Right atrium auricular region (tissue), 2 donors: ENCODE results near the gene CCT6A. TPM values are rescaled to one million over a fixed set of nuclear protein-coding genes. Genes with fewer than 3 reads are reported as not detected.
A peak's percentile ranks its signal among the peaks of the same experiment; 100 is the strongest.
"Not testable (repeated sequence)": the region's sequence is repeated elsewhere in the genome, so short reads cannot be mapped to it uniquely, and the experiment has no call there.

Experiments
- DNase-seq: peaks from one replicate; pipeline ENCODE4 v3.0.0-alpha.2; 2019; ENCODE audit warnings: low spot score
- H3K27ac ChIP-seq, 2 donors: fragments of 200-600 bp; sonication (generic); 1 replicate in 1 of 2; 2 replicates in 1 of 2; pipeline ENCODE4 v1.5.1; 2016 to 2019
- H3K27me3 ChIP-seq, 2 donors: fragments of 200-600 bp; sonication (generic); one replicate each; pipeline versions ENCODE4 v1.5.1 to v1.6.0; 2017 to 2019
- H3K36me3 ChIP-seq: fragments of 200-600 bp; sonication (generic); one replicate; pipeline ENCODE4 v1.5.1; 2016
- H3K4me1 ChIP-seq, 2 donors: fragments of 200-600 bp; sonication (generic); one replicate each; pipeline versions ENCODE4 v1.5.1 to v1.6.0; 2017 to 2019
- H3K4me3 ChIP-seq, 2 donors: fragments of 200-600 bp; sonication (generic); 1 replicate in 1 of 2; 2 replicates in 1 of 2; pipeline ENCODE4 v1.5.1; 2017 to 2019; ENCODE audit warnings: mild to moderate bottlenecking in 1 of 2, moderate library complexity in 1 of 2
- H3K9me3 ChIP-seq, 2 donors: fragments of 200-600 bp; sonication (generic); one replicate each; pipeline ENCODE4 v1.5.1; 2019
- CTCF ChIP-seq, 2 donors: fragments of 200-600 bp; sonication (generic); IDR thresholded peaks; one replicate each; pipeline ENCODE4 v1.5.1; 2019; ENCODE audit warnings: antibody characterized with exemption in 2 of 2
- total RNA-seq, 2 donors: library from RNA; depleted of rRNA; stranded (reverse); fragments of >200 nt; gene quantifications; one replicate each; pipeline ENCODE4 v1.1.0, GENCODE V29; 2016

The CCT6A gene
- total RNA-seq, 2 donors from 2014 or later: 39.3 to 68.1 TPM

GRCh38 chr7:56051053-56051338, 569 bp upstream of the CCT6A start:
- no peak for DNase-seq
- H3K27ac ChIP-seq: peak overlapping the region; percentile 88 to 90
- peaks cover 0 to 44% of the 10 kb centered on the region in 2 donors for H3K4me1 ChIP-seq
- peaks cover 28% of the 10 kb centered on the region for H3K36me3 ChIP-seq
- no peaks in the 10 kb centered on the region for H3K27me3 ChIP-seq
- H3K4me3 ChIP-seq: peak overlapping the region; percentile 76 to 82
- TF ChIP-seq CTCF (IDR thresholded peaks at IDR 0.05): no peak
- H3K9me3 ChIP-seq: no peaks in the 10 kb centered on the region

GRCh38 chr7:56053379-56053778, 1.8 kb downstream of the CCT6A start:
- Histone ChIP-seq H3K9me3 (no peaks in the 10 kb centered on the region), H3K27me3 (no peaks in the 10 kb centered on the region), H3K27ac (no peak overlapping the region), H3K4me3 (no peak overlapping the region), H3K36me3 (peaks cover 52% of the 10 kb centered on the region), H3K4me1 (peaks cover 0 to 38% of the 10 kb centered on the region in 2 donors)
- no peak for DNase-seq
- TF ChIP-seq CTCF (IDR thresholded peaks at IDR 0.05): no peak

- Histone ChIP-seq H3K9me3 (no peaks in the 10 kb centered on the region), H3K4me1 (peaks cover 0 to 33% of the 10 kb centered on the region in 2 donors), H3K27ac (no peak overlapping the region), H3K4me3 (no peak overlapping the region), H3K36me3 (peaks cover 58% of the 10 kb centered on the region), H3K27me3 (no peaks in the 10 kb centered on the region)
- DNase-seq: no peak
- no peak for TF ChIP-seq CTCF (IDR thresholded peaks at IDR 0.05)
Measured at GRCh38 chr7:56053993-56054392, 2.4 kb downstream of the CCT6A start.

DNA sequence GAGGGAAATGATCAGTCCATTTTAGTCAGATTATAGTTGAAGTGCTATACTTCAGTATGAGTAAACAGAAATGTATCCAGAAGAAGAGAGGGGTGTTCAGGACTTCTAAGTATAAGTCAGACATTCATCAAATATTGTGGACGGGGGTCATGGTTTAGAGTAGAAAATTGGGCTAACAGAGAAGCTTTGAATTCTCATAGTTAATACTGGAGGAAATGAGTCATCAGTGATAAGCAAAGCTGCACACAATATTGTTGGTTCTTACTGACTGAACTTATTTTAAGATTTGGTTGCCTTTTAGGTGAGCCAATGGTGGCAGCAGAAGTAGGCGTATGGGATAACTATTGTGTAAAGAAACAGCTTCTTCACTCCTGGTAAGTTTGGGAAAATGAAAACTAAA, 10.8 kb downstream of the CCT6A start:
- no peak overlapping the region for H3K4me3 ChIP-seq
- no peak for TF ChIP-seq CTCF (IDR thresholded peaks at IDR 0.05)
- H3K27me3 ChIP-seq: no peaks in the 10 kb centered on the region
- no peak for DNase-seq
- H3K9me3 ChIP-seq: no peaks in the 10 kb centered on the region
- peaks cover 60% of the 10 kb centered on the region for H3K36me3 ChIP-seq
- no peak overlapping the region for H3K27ac ChIP-seq
- peaks cover 0 to 18% of the 10 kb centered on the region in 2 donors for H3K4me1 ChIP-seq

- peaks cover 0 to 18% of the 10 kb centered on the region in 2 donors for H3K4me1 ChIP-seq
- peaks cover 53% of the 10 kb centered on the region for H3K36me3 ChIP-seq
- H3K4me3 ChIP-seq: peak overlapping the region in 1 of 2 donors; percentile 87
- peak overlapping the region; percentile 88 to 95 for H3K27ac ChIP-seq
- H3K27me3 ChIP-seq: no peaks in the 10 kb centered on the region
- H3K9me3 ChIP-seq: no peaks in the 10 kb centered on the region
- TF ChIP-seq CTCF (IDR thresholded peaks at IDR 0.05): no peak
- DNase-seq: no peak
Measured at GRCh38 chr7:56063500-56063881, 11.9 kb downstream of the CCT6A start.

DNA sequence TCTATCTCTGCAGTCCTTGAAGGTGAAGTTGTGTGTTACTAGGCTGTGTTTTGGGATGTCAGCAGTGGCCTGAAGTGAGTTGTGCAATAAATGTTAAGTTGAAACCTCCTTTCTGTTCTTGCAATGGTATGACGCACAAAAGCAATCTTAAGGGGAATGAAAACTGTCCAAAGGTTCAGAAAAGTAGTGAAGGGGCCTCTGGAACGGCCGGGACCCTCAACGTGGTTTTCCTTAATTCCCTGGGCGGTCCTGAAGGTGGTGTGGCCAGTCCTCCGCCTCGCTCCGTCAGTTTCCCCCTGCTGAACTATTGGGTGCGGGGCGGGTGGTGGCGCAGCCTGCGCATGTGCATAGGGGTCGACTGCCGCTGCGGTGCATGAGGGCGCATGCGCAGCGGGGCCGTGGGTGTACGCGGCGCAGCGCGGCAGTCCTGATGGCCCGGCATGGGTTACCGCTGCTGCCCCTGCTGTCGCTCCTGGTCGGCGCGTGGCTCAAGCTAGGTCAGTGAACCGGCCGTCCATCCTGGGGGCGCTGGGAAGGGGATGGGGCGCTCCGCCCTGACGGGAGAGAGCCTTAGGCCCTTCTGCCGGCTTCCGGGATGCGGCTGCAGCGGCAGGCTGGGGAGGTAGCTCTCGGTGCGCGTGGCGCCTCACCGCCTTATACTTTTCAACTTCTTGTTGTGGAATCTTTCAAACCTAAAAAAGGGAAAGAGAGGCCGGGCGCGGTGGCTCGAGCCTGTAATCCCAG, 12.5 kb downstream of the CCT6A start, which contains the start of gene SUMF2:
SUMF2 (plus strand) TSS at position 405 of the 744 bp plus-strand sequence; CDS start at position 431, 26 bp downstream.
- Histone ChIP-seq H3K27me3 (no peaks in the 10 kb centered on the region), H3K36me3 (peaks cover 53% of the 10 kb centered on the region), H3K9me3 (no peaks in the 10 kb centered on the region), H3K4me3 (peak within 1 kb of the TSS; percentile 77 to 87), H3K27ac (peak within 1 kb of the TSS; percentile 88 to 95), H3K4me1 (peaks cover 0 to 18% of the 10 kb centered on the region in 2 donors)
- TF ChIP-seq CTCF (IDR thresholded peaks at IDR 0.05): peak in 1 of 2 donors; percentile 55
- DNase-seq: peak; percentile 90

DNA sequence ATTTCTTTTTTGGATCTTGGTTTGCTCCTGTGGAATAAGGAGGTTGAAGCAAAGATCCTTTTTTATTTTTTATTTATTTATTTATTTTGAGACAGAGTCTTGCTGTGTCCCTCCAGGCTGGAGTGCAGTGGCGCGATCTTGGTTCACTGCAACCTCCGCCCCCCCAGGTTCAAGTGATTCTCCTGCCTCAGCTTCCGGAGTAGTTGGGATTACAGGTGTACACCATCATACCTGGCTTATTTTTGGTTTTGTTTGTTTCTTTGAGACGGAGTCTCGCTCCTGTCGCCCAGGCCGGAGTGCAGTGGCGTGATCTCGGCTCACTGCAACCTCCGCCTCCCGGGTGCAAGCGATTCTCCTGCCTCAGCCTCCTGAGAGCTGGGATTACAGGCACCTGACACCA, 14.8 kb downstream of the CCT6A start:
- not testable (repeated sequence) for H3K27ac ChIP-seq, H3K9me3 ChIP-seq, H3K4me3 ChIP-seq, DNase-seq, H3K27me3 ChIP-seq
- H3K4me1 ChIP-seq: peaks cover 0 to 18% of the 10 kb centered on the region in 2 donors
- H3K36me3 ChIP-seq: peaks cover 50% of the 10 kb centered on the region
